ENCODE data around the gene CD58.

DNA sequence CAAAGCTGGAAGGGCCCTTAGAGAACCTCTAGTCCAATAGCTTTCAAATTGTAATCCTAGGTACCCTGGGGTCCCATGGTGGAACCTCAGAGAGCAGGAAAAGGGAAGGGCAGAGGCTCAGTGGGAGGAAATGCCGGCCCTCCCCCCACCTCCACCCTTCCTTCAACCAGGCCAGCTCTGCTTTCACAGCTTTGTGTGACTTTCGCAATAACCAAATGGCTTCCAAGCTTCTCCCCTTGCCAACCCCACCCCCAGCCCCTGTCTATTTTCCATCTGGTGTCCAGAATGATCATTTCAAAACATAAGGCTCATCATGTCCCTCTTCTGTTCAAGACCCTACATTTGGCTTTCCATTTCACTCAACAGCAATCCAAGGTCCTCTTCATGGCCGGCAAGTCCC is 74.4 kb downstream of the CD58 start:
- no peak for TF ChIP-seq POLR2A (IDR thresholded peaks at IDR 0.05; ENCODE audit: extremely low read depth, insufficient read length)
- TF ChIP-seq, protein P1, sequence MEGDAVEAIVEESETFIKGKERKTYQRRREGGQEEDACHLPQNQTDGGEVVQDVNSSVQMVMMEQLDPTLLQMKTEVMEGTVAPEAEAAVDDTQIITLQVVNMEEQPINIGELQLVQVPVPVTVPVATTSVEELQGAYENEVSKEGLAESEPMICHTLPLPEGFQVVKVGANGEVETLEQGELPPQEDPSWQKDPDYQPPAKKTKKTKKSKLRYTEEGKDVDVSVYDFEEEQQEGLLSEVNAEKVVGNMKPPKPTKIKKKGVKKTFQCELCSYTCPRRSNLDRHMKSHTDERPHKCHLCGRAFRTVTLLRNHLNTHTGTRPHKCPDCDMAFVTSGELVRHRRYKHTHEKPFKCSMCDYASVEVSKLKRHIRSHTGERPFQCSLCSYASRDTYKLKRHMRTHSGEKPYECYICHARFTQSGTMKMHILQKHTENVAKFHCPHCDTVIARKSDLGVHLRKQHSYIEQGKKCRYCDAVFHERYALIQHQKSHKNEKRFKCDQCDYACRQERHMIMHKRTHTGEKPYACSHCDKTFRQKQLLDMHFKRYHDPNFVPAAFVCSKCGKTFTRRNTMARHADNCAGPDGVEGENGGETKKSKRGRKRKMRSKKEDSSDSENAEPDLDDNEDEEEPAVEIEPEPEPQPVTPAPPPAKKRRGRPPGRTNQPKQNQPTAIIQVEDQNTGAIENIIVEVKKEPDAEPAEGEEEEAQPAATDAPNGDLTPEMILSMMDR (IDR thresholded peaks at IDR 0.05; ENCODE audit: low read depth, low read length) = no peak
- TF ChIP-seq MYC (IDR thresholded peaks at IDR 0.05; ENCODE audit: low read depth, low read length) = no peak
- TF ChIP-seq, protein P2, sequence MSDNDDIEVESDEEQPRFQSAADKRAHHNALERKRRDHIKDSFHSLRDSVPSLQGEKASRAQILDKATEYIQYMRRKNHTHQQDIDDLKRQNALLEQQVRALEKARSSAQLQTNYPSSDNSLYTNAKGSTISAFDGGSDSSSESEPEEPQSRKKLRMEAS (IDR thresholded peaks at IDR 0.05; ENCODE audit: low read depth, low read length) = no peak
